HL-60 (cell line): ENCODE data around the gene ASCL5.

Source experiments
- DNase-seq, 2 experiments: peaks; one replicate each; pipeline ENCODE4 v3.0.0-alpha.2; 2010 to 2020; ENCODE audit warnings: low read depth in 1 of 2, low spot score in 1 of 2
- H3K27ac ChIP-seq: fragments of 250-450 bp; sonication (Bioruptor Pico); replicated peaks from 2 replicates; pipeline ENCODE4 v1.5.1; 2020; ENCODE audit warnings: mild to moderate bottlenecking, moderate library complexity
- H3K27me3 ChIP-seq: fragments of 250-450 bp; sonication (Bioruptor Pico); 2 replicates; pipeline ENCODE4 v1.5.1; 2021; ENCODE audit warnings: mild to moderate bottlenecking, moderate library complexity; ENCODE audit not compliant: insufficient read depth, poor library complexity, severe bottlenecking
- H3K4me3 ChIP-seq: replicated peaks from 2 replicates; pipeline ENCODE4 v1.5.1; 2011; ENCODE audit warnings: mild to moderate bottlenecking, control low read depth, low read length; ENCODE audit not compliant: insufficient read depth
- GABPA ChIP-seq: IDR thresholded peaks from 2 replicates; pipeline ENCODE4 v1.6.1; 2012; ENCODE audit warnings: low read depth
- POLR2AphosphoS5 ChIP-seq: IDR thresholded peaks from 2 replicates; pipeline ENCODE4 v1.6.1; 2012; ENCODE audit warnings: low read depth
- SPI1 ChIP-seq: IDR thresholded peaks from 2 replicates; pipeline ENCODE4 v1.6.1; 2012; ENCODE audit warnings: low read depth, mild to moderate bottlenecking, borderline replicate concordance
- TF ChIP-seq, protein P1 (sequence below): IDR thresholded peaks from one replicate; pipeline ENCODE4 v1.5.1; 2011; ENCODE audit warnings: low read length, control low read depth, inconsistent platforms; ENCODE audit not compliant: insufficient read depth
- TF ChIP-seq, protein P2 (sequence below): IDR thresholded peaks from 2 replicates; pipeline ENCODE4 v1.6.1; 2012; ENCODE audit warnings: low read depth; ENCODE audit not compliant: insufficient replicate concordance

ASCL5 gene

DNA sequence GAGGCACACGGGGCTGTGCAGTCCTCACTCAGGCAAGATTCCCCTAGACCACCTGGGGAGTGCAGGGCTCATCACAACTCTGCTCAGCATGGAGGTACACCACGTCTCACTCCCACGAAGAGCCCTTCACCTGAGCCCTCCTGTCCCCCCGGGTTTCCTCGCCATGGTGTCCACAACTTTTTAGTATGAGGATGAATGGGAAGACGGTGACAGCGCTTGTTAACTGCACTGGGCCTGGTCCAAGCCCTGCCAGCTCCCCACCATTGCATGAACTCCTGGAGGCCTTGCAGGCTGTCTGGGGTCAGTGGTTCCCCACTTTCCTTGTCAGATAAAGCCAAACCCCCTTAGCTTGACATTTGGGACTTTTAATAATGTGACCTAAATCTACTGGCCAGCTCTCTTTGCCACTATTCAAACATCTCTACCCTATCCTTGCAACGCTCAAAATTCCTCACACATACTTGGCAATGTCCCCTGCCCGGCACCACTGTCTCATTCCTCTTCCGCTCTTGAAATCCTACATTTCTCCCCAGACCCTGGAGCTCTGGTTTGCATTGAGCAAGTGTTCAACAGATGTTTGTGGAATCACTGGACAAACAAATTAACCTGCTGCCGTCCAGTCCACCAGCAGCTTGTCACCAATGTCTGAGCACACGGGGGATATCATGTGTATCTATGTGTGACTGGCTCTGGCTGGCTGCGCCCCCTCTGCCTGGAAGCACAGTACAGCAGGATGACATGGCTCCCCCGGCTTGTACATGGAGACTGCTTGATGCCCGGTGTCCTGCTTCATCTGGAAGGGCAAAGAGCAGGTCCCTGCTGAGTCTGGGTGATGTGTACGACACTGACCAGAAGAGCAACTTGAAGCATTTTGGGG, 16.1 kb upstream of the ASCL5 start:
- DNase-seq: no peak
- H3K27me3 ChIP-seq: no peaks in the 10 kb centered on the region

DNA sequence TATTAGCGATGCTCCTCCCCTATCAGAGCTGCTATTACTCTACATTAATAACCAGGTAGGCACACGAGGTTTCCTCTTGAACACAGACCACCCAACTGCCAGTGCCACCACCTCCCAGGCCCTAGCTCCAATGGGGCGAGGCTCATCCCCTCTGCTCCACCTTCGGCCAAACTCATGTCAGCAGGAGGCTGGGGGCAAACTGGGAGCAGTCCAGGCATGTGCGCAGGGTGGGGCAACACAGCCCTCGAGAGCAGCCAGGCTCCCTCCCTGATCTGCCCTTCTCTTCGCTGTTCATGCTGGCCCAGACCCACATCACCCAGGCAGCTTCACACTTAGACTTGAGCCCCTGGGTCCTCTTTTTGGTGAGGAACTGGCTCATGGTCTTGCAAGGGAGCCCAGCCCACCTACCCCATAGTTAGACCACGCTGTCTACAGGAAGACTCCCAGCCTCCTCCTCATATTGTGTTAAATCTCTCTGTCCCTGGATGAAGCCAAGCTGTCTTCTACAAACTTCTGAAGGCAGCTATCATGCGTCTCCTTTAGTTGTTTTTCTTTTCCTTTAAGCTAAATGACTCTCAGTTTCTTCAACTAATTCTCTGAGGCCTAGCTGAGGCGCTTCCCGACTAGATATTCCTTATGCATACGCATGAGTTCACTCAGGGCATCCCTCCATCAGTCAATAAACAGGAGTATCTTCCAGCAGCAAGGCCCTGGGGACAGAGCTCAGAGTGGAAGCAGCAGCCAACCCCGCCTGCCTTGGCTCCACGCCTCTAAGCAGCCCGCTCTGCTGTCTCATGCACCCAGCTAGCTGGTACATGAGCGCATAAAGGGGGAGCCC, 15.2 kb upstream of the ASCL5 start:
- Histone ChIP-seq H3K4me3 (no peak overlapping the region), H3K27me3 (no peaks in the 10 kb centered on the region), H3K27ac (no peak overlapping the region)
- no peak for TF ChIP-seq GABPA
- TF ChIP-seq, protein P1, sequence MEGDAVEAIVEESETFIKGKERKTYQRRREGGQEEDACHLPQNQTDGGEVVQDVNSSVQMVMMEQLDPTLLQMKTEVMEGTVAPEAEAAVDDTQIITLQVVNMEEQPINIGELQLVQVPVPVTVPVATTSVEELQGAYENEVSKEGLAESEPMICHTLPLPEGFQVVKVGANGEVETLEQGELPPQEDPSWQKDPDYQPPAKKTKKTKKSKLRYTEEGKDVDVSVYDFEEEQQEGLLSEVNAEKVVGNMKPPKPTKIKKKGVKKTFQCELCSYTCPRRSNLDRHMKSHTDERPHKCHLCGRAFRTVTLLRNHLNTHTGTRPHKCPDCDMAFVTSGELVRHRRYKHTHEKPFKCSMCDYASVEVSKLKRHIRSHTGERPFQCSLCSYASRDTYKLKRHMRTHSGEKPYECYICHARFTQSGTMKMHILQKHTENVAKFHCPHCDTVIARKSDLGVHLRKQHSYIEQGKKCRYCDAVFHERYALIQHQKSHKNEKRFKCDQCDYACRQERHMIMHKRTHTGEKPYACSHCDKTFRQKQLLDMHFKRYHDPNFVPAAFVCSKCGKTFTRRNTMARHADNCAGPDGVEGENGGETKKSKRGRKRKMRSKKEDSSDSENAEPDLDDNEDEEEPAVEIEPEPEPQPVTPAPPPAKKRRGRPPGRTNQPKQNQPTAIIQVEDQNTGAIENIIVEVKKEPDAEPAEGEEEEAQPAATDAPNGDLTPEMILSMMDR: no peak
- DNase-seq: no peak

More for the DNA sequence above, 16.1 kb upstream of the ASCL5 start:
- H3K4me3 ChIP-seq: no peak overlapping the region
- no peak overlapping the region for H3K27ac ChIP-seq
- TF ChIP-seq, protein P1: no peak
- TF ChIP-seq GABPA (no peak), POLR2AphosphoS5 (no peak), SPI1 (no peak)
- TF ChIP-seq, protein P2, sequence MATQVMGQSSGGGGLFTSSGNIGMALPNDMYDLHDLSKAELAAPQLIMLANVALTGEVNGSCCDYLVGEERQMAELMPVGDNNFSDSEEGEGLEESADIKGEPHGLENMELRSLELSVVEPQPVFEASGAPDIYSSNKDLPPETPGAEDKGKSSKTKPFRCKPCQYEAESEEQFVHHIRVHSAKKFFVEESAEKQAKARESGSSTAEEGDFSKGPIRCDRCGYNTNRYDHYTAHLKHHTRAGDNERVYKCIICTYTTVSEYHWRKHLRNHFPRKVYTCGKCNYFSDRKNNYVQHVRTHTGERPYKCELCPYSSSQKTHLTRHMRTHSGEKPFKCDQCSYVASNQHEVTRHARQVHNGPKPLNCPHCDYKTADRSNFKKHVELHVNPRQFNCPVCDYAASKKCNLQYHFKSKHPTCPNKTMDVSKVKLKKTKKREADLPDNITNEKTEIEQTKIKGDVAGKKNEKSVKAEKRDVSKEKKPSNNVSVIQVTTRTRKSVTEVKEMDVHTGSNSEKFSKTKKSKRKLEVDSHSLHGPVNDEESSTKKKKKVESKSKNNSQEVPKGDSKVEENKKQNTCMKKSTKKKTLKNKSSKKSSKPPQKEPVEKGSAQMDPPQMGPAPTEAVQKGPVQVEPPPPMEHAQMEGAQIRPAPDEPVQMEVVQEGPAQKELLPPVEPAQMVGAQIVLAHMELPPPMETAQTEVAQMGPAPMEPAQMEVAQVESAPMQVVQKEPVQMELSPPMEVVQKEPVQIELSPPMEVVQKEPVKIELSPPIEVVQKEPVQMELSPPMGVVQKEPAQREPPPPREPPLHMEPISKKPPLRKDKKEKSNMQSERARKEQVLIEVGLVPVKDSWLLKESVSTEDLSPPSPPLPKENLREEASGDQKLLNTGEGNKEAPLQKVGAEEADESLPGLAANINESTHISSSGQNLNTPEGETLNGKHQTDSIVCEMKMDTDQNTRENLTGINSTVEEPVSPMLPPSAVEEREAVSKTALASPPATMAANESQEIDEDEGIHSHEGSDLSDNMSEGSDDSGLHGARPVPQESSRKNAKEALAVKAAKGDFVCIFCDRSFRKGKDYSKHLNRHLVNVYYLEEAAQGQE: no peak

DNA sequence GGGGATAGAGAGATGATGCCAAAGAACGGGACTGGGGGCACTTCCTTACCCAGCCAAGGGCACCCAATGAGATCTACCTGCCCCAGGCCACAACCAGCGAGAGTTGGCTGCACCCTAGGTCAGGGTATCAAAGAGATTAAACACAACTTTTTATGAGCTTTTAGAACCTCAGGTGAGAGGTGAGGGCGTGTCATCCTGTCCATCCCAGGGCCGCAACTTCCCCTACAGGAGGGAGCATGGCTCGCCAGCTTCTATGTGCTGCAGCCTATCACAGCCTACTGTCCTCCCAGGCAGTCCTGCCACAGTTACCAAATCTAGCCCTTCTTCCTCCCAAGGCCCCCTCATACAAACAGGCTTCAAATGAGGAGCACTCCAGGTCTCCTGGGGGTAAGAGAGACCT, 14.4 kb upstream of the ASCL5 start:
- DNase-seq: no peak
- no peak overlapping the region for H3K27ac ChIP-seq

DNA sequence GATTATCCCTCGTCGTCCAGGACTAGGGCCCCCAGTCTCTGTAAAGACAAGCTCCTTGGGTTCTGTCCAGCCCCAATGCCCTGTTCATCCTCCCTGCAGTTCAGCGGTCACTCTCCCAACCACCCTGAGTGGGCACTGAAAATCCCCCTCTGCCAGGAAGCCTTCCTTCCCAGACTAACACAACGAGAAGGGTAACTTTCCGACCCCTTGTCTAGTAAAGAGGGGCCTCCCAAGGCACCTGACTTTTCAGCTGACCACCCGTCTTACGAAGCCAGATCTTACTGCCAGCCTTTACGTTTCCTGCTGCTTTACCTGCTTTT, 13.9 kb upstream of the ASCL5 start:
- Histone ChIP-seq H3K27ac (no peak overlapping the region), H3K4me3 (no peak overlapping the region), H3K27me3 (no peaks in the 10 kb centered on the region)
- DNase-seq: no peak
- TF ChIP-seq, protein P1: no peak
- TF ChIP-seq, protein P2: no peak
- TF ChIP-seq POLR2AphosphoS5 (no peak), SPI1 (no peak), GABPA (no peak)

More for the DNA sequence above, 14.4 kb upstream of the ASCL5 start:
- TF ChIP-seq, protein P1: no peak
- Histone ChIP-seq H3K27me3 (no peaks in the 10 kb centered on the region), H3K4me3 (no peak overlapping the region)
